ENCODE data around the gene DCAF7. TPM values are rescaled to one million over a fixed set of nuclear protein-coding genes. Genes with fewer than 3 reads are reported as not detected.

Gene DCAF7
- total and polyA plus RNA-seq, 11 donors, result 9.9 to 61.8 (median 41.2) TPM

GRCh38 chr17:63635290-63635689 is 85.0 kb downstream of the DCAF7 start:
- Histone ChIP-seq H3K27me3 (no peaks in the 10 kb centered on the region), H3K4me3 (no peak overlapping the region), H3K36me3 (peaks cover 0 to 79% (median 70%) of the 10 kb centered on the region in 9 donors), H3K9me3 (no peaks in the 10 kb centered on the region), H3K27ac (peak overlapping the region in 8 of 12 donors; percentile 19 to 93 (median 56)), H3K4me1 (peaks cover 7 to 77% (median 47%) of the 10 kb centered on the region in 12 donors)
- intact Hi-C loops (cut with DNase I), result loop anchor here in 1 of 10 donors (10.0 kb wide), 1 partner anchor 60 kb away; no protein-coding TSS in a partner anchor
- DNase-seq (no peak), ATAC-seq (peak in 1 of 4 donors; percentile 5)
- TF ChIP-seq POLR2A (IDR thresholded peaks at IDR 0.05) (no peak), CTCF (IDR thresholded peaks at IDR 0.05) (no peak)
- WGBS, 4 donors, result 56 to 65% (median 57%) methylated on average over 2 of the region's 2 CpGs

DNA sequence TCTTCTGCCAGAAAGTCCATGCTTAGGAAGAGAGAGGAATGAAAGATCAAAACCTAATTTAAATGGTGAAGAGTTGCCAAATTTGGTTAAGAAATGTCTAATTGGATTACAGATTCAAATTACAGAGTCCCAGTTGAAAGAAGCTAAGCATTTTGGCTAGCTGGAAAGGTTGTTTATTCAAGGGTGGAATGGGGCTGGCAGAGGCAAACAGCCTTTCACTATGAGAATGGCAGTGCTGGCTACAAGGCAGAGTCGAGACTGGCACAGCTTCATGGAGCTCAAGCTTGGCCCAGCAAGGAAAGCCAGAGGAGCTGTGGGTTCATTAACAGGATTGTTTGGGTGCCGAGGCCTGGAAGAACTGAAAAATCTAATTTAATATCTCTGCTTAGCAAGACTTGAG is 85.5 kb downstream of the DCAF7 start:
- intact Hi-C loops (cut with DNase I), result loop anchor here in 1 of 10 donors (10.0 kb wide), 1 partner anchor 59 kb away; no protein-coding TSS in a partner anchor
- Histone ChIP-seq H3K9me3 (no peaks in the 10 kb centered on the region), H3K4me1 (peaks cover 7 to 77% (median 43%) of the 10 kb centered on the region in 12 donors), H3K27me3 (no peaks in the 10 kb centered on the region), H3K4me3 (no peak overlapping the region), H3K27ac (peak overlapping the region in 8 of 12 donors; percentile 19 to 93 (median 51)), H3K36me3 (peaks cover 0 to 82% (median 71%) of the 10 kb centered on the region in 9 donors)
- WGBS, 4 donors, result 71 to 80% (median 78%) methylated on average over 2 of the region's 2 CpGs
- TF ChIP-seq CTCF (IDR thresholded peaks at IDR 0.05) (no peak), POLR2A (IDR thresholded peaks at IDR 0.05) (no peak)
- no peak for DNase-seq
- peak in 3 of 4 donors; percentile 42 to 49 (median 47) for ATAC-seq

DNA sequence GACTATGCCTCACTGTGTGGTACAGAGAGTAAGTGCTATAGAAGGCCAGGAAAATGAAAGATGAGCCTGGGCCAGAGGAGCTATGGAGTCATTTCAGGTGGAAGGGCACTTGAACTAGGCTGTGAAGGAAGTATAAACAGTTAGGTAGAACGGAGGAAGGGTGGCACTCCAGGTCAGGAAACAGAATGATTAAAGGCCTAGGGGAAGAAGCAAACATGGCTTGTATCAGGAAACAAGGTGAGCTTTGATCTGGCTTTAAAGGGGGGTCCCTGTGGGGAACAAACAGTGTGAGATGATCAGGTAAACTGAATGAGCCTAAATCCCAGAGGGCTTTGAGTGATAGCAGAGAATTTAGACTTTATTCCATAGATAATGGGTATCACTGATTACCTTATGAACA is 88.8 kb downstream of the DCAF7 start:
- ATAC-seq, result no peak
- WGBS, 4 donors, result 43 to 62% (median 50%) methylated on average over 1 of the region's 1 CpG

DNA sequence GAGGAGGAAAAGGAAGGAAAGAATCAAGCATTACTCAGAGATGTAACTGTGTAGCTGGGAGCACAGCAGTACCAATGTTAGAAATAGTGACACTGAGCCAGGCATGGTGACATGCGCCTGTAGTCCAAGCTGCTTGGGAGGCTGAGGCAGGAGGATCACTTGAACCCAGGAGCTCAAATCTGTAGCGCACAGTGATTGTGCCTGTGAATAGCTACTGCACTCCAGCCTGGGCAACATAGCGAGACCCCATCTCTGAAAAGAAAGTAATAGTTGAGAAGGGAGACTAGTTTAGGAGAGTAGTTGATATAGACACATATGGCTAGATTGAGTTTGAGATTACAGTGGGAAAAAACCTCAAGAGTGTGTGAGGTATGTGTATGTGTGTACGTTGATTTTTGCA is 89.8 kb downstream of the DCAF7 start:
- peak overlapping the region in 1 of 12 donors; percentile 85 for H3K27ac ChIP-seq
- TF ChIP-seq POLR2A (IDR thresholded peaks at IDR 0.05) (no peak), CTCF (IDR thresholded peaks at IDR 0.05) (no peak)
- no peak for DNase-seq
- WGBS, 4 donors, result 85 to 98% (median 93%) methylated on average over 4 of the region's 4 CpGs
- no peak for ATAC-seq
- H3K9me3 ChIP-seq, result no peaks in the 10 kb centered on the region
- H3K27me3 ChIP-seq, result no peaks in the 10 kb centered on the region
- peaks cover 0 to 77% (median 22%) of the 10 kb centered on the region in 12 donors for H3K4me1 ChIP-seq
- H3K4me3 ChIP-seq, result no peak overlapping the region
- intact Hi-C loops (cut with DNase I), result no loop called here
- peaks cover 0 to 75% (median 63%) of the 10 kb centered on the region in 9 donors for H3K36me3 ChIP-seq

More for the DNA sequence above, 88.8 kb downstream of the DCAF7 start:
- Histone ChIP-seq H3K4me3 (no peak overlapping the region), H3K27me3 (no peaks in the 10 kb centered on the region), H3K27ac (no peak overlapping the region), H3K4me1 (peaks cover 6 to 77% (median 30%) of the 10 kb centered on the region in 12 donors), H3K9me3 (no peaks in the 10 kb centered on the region), H3K36me3 (peaks cover 0 to 76% (median 68%) of the 10 kb centered on the region in 9 donors)
- no peak for DNase-seq
- intact Hi-C loops (cut with DNase I), result loop anchor here in 1 of 10 donors (10.0 kb wide), 1 partner anchor 56 kb away; no protein-coding TSS in a partner anchor
- TF ChIP-seq CTCF (IDR thresholded peaks at IDR 0.05) (no peak), POLR2A (IDR thresholded peaks at IDR 0.05) (no peak)

All from heart left ventricle (tissue), 16 donors.